Activated CD4-positive, alpha-beta T cell treated with anti-CD3 and anti-CD28 coated beads, Interleukin-2, amount 50 U/mL, for 48 hours (primary cell): ENCODE data around the gene PSME3.
A peak's percentile ranks its signal among the peaks of the same experiment; 100 is the strongest.

Experiments
- DNase-seq, 2 experiments: peaks; one replicate each; pipeline ENCODE4 v3.0.0-alpha.2; 2020

Gene PSME3

GRCh38 chr17:42832934-42833766 is at the start of gene PSME3:
Gene PSME3, plus strand, starts transcription at chr17:42833397. Its CDS starts 235 bp downstream, at chr17:42833632.
- DNase-seq: peak; percentile 89 to 92

- no peak for DNase-seq
Observed at GRCh38 chr17:42783791-42784138, 49.4 kb upstream of the PSME3 start.

- no peak for DNase-seq
Observed at GRCh38 chr17:42784409-42784808, 48.8 kb upstream of the PSME3 start.

- no peak for DNase-seq
Observed at GRCh38 chr17:42784811-42785592, 48.2 kb upstream of the PSME3 start.

- DNase-seq: no peak
Observed at GRCh38 chr17:42787266-42787665, 45.9 kb upstream of the PSME3 start.

GRCh38 chr17:42791948-42792347 is 41.2 kb upstream of the PSME3 start:
- no peak for DNase-seq

GRCh38 chr17:42792545-42792944 is 40.7 kb upstream of the PSME3 start:
- DNase-seq: no peak

GRCh38 chr17:42795061-42795460 is 38.1 kb upstream of the PSME3 start:
- no peak for DNase-seq

- no peak for DNase-seq
Observed at GRCh38 chr17:42795465-42795864, 37.7 kb upstream of the PSME3 start.

GRCh38 chr17:42796066-42796758 is 37.0 kb upstream of the PSME3 start:
- DNase-seq: no peak

- no peak for DNase-seq
Observed at GRCh38 chr17:42797067-42798007, 35.9 kb upstream of the PSME3 start.

- DNase-seq: no peak
Observed at GRCh38 chr17:42798011-42798382, 35.2 kb upstream of the PSME3 start.

- DNase-seq: peak; percentile 84 to 88
Observed at GRCh38 chr17:42798383-42799380, 34.5 kb upstream of the PSME3 start, which contains the start of the genes CNTD1 and COA3. Gene CNTD1, plus strand, starts transcription at chr17:42798861. Its CDS starts 207 bp downstream, at chr17:42799068. Gene COA3, minus strand, starts transcription at chr17:42798704. Its CDS starts 23 bp downstream, at chr17:42798681.

GRCh38 chr17:42803074-42803883 is 29.9 kb upstream of the PSME3 start:
- DNase-seq: no peak

- DNase-seq: no peak
Observed at GRCh38 chr17:42804918-42805367, 28.3 kb upstream of the PSME3 start.

- DNase-seq: no peak
Observed at GRCh38 chr17:42806249-42806648, 26.9 kb upstream of the PSME3 start.

GRCh38 chr17:42809250-42809649 is 23.9 kb upstream of the PSME3 start:
- no peak for DNase-seq

- DNase-seq: no peak
Observed at GRCh38 chr17:42814633-42815399, 18.4 kb upstream of the PSME3 start.

- DNase-seq: no peak
Observed at GRCh38 chr17:42817866-42818265, 15.3 kb upstream of the PSME3 start.
